ENCODE data around the gene PPP2R2D.

DNA sequence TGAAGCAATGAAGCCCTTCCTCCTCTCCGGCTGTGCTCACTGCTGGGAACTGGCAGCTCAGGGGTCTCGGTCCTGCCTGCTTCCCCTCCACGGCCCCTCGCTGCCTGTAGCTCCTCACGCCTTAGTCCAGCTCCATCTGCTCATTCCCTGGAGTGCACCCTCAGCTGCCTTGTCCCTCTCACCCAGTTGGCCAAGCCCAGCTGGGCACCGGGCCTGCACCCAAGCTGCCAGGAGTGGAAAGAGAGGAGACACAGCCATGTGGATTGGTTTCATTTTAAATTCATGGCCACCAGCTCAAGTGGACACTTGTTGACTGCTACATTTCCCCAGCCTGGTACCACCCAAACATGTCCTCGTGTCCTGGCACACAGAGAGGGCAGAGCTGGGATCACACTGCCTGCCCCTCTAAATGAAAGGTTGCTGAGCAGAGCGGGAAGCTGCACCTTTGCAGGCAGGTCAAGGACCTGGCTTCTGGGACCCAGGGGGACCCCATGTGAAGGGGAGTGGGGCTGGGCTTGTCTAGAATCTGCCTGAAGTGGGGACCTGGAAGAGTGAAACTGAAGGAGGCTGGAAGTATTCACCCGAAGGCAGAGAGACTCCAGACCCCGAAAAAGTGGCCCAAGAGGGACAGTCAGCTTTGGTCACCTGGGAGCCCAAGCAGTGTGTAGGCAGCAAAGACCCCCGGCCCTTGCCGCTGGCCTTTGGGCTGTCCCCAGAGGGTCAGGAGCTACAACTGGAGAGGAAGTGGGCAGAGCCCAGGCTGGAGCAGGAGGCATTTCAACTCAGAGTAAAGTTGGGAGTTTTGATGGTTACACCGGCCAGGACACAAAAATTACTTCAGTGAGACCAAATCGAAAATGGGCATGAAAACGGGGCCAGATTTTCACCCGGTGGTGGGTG is 95.9 kb downstream of the PPP2R2D start:
- TF ChIP-seq, protein P1, sequence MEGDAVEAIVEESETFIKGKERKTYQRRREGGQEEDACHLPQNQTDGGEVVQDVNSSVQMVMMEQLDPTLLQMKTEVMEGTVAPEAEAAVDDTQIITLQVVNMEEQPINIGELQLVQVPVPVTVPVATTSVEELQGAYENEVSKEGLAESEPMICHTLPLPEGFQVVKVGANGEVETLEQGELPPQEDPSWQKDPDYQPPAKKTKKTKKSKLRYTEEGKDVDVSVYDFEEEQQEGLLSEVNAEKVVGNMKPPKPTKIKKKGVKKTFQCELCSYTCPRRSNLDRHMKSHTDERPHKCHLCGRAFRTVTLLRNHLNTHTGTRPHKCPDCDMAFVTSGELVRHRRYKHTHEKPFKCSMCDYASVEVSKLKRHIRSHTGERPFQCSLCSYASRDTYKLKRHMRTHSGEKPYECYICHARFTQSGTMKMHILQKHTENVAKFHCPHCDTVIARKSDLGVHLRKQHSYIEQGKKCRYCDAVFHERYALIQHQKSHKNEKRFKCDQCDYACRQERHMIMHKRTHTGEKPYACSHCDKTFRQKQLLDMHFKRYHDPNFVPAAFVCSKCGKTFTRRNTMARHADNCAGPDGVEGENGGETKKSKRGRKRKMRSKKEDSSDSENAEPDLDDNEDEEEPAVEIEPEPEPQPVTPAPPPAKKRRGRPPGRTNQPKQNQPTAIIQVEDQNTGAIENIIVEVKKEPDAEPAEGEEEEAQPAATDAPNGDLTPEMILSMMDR (conservative IDR thresholded peaks at IDR 0.05 in 1 of 2, IDR thresholded peaks at IDR 0.05 in 1 of 2; ENCODE audit: extremely low read depth in 1 of 2, insufficient read depth in 1 of 2, low read depth in 1 of 2, low read length in 2 of 2): no peak
- TF ChIP-seq EZH2 (IDR thresholded peaks at IDR 0.05; ENCODE audit: borderline replicate concordance, low read length): no peak
